NCI-H128 (cell line): Measurements from ENCODE around the gene C14orf180.

Experiments used
- DNase-seq: peaks from one replicate; lab custom pipeline; 2025; ENCODE audit not compliant: unreplicated experiment; lab: John Stamatoyannopoulos, UW

The C14orf180 gene

GRCh38 chr14:104592292-104592672 is 12.7 kb downstream of the C14orf180 start:
- no peak for DNase-seq

- no peak for DNase-seq
These were observed 13.2 kb downstream of the C14orf180 start for GRCh38 chr14:104592785-104593184.

DNA sequence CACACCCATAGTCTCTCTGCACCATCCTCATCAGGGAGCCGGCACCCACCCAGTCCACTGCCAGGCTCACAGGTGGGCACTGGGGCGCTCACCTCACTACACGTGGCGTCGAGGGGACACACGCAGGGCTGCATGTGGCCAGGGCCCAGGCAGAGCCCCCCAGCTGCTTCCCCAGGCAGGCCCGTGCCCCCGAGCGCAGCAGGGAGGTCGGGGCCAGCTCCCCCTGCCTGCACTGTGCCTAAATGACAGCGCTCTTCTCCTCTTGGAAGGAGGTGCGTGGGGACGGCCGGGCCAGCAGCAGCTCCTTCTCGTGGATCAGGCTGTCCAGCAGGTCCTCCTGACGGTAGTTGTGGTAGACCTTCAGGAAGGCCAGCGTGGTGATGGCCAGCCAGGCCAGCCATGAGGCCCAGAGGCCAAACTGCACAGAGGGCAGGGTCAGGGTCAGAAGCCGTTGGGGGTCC is 13.7 kb downstream of the C14orf180 start:
- DNase-seq = no peak

- DNase-seq = no peak
These were observed 14.2 kb downstream of the C14orf180 start for GRCh38 chr14:104593710-104594136.

DNA sequence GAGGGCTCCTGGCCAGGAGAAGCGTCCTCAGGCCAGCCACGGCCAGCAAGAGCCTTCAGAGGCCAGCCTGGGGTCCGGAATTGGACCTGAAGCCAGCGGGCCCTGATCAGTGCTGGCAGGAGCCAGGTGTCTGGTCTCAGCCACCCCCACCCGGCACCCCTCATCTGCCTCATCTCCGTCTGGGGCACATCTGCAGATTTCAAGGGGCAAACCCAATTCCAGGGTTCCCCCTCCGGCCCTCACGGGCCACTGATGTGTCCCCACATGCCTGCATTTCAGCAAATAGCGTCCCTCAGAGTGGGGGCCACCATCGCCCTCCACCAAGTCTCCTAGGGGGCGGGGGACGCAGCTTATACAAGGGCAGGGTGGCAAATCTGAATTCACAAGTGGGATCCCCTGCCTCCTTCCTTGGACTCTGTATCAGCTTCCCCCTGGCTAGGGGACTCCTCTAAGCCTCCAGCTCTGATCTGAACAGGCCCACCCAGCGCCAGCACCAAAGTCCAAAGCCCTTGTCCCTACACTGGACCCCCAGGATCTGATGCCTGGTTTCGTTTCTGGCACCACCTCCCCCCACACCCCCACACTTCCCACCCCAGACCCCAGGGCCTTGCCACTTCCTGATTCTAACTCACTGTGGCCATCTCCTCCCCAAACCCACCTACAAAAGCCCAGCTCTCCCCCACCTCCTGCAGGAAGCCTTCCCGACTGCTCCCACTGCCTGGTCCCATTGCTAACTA is 14.9 kb downstream of the C14orf180 start:
- DNase-seq = no peak

- DNase-seq = no peak
These were observed 15.6 kb downstream of the C14orf180 start for GRCh38 chr14:104595116-104595675.

DNA sequence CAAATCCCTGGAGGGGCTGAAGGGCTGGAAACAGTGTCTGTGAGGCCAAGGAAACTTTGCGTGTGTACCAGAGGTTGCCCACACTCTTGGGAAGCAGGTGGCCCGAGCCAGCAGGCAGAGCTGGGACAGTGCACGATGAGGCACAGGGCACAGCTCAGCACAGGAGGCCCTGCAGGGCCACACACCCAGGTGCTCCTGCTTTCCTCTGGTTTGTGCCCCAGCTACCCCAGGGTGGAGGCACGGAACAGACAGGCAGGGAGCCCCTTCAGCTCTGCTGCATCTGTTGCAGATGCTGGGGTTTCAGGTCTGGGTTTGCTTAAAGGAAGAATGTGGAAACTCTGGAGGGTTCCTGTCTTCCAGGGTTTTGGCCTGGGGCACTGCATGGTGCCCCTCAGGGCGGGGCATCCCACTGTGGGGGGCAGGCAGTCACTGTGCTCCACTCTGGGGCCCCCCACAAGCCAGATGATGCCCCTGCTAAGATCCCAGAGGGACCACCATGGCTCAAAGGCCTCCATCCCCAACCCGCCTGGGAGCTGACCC is 16.4 kb downstream of the C14orf180 start:
- DNase-seq = no peak

DNA sequence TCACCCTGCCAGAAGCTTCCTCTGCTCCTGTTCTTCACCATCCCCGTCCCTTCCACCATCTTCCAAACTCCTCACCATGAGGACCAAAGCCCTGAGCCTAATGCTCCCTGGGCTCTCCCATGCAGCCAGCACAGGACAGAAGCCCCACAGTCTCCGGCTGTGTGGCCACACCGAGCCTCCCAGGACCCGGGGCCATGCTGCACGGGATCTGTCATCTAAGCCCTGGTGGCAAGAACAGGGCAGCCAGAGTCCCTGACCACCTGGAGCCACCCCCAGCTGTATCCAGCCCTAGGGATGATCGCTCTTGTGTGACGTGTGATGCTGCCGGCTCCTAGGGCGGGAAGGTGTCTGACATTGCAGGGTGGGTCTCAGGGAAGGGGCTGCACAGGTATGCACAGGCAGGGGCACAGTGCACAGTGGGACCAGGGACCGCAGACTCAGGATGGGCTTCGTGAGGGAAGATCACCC is 16.9 kb downstream of the C14orf180 start:
- no peak for DNase-seq

DNA sequence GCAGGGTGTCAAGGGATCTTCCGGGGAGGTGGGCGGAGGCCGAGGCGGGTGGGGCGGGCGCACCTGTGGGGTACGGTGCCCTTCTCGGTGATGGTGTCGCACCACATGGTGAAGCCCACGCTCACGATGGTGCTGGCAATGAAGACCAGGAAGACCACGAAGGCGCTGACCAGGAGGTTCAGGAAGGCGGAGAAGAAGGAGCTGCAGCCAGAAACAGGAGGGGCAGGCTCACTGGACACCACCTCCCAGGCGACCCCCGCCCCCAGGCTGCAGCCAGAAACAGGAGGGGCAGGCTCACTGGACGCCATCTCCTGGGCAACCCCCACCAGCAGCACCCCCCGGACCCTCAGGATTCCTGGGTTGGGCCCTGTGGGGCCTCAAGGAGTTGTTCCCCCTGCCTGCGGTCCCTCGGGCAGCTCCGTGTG is 17.4 kb downstream of the C14orf180 start:
- no peak for DNase-seq

DNA sequence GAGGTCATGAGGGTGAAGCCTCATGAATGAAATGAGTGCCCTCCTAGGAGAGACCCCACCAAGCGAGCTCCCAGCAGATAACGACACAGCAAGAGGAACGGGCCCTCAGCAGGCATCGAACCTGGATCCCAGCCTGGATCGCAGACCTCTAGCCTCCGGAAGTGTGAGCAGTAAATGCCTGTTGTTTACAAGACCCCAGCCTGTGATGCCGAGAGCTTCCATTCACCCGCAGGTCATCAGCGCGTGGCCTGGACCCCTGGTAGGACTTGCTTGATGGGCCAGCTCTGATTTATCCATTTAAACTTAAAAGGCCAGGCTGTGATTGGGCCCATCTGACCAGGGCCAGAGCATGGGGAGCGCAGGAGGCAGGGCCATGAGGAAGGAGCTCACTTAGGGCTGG is 18.0 kb downstream of the C14orf180 start:
- DNase-seq = no peak

- DNase-seq = no peak
These were observed 18.7 kb downstream of the C14orf180 start for GRCh38 chr14:104598039-104598909.

DNA sequence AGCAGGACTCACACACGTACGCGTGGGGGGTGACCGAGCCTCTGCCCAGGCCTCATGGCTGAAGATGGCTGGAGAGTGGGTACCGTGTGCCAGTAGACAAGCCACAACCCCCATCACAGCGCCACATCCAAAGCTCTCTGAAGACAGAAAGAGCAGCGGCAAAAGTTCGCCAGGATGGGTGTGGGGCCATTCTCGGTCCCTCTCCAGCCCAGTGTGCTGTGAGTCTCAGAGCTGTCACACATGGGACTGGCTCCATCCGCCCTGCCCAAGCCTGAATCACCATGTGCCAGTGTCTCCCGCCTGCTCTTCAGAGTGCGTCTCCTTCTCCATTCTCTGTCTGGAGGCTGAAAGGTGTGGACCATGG is 19.3 kb downstream of the C14orf180 start:
- DNase-seq = no peak

DNA sequence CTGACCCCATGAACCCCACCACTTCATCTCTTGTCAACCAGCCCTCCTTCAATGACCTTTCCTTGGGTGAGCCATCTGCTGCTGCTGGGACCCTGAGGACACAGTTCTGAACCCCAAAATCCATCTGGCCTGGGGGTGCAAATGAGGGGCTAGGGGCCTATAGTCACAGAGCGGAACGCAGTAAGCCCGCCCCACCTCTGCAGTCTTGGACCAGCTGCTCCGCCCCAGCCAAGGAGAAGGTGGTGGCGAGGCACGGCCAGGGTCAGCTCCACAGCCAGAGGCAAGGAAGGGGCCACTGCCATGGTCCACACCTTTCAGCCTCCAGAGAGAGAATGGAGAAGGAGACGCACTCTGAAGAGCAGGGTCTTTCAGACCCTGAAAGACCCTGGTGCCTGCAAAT is 19.9 kb downstream of the C14orf180 start:
- DNase-seq = no peak

DNA sequence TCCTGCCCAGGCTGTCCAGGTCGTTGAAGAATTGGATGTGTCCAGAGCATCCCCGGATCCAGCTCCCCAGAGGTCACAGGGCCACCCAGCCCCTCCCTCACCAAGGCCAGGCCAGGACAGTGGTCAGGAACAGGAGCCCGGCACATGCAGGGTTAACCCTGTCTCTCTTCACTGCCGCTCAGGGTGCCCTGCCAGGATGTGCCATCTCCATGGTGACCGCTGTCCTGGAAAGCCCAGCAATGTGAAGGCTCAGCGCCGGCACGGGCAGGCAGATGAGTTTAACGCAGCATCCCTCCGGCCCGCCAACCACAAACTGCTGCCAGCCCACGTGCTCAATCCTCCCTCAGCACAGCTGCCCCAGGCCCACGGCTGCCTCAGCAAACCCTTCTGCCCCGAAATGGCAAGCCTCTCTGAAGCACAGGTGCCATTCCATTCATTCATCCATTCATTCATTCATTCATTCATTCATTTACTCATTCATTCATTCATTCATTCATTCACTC is 20.6 kb downstream of the C14orf180 start:
- no peak for DNase-seq

DNA sequence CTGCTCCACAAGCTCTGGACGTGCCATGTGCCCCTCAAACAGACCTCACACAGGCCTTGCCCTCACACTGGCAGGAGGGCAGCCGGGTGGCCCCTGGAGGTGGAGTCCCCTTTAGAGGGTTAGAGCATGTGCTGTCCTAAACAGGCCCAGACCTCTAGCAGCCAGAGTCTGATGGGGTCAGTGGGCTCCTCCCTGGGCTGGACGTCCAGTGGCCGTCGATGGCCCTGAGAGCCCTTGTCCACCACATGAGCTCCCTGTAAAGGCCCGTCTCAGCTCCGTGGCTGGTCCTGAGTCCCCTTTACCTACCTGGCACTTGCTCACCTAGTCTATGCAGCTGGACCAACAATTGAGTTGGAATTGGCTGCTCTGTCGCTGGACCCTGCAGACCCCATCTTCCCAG is 21.2 kb downstream of the C14orf180 start:
- DNase-seq = no peak

DNA sequence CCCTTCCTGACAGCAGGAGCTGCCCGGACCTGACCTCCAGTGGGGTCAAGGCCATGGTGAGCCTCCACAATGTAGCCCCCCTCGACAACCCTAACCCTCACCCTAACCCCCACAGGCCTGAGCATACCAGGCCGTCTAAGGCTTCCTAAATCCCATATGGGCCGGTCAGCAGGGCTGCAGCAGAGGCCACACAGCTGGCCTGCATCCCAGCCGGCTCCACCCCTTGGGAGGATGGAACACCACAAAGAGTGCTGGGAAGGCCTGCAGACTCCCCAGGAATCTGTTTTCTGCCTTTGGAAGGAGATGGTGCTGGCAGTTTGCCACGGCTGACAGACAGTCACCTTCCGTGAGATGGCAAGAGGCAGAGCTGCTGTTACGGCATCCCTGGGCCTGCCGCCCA is 22.2 kb downstream of the C14orf180 start:
- no peak for DNase-seq

DNA sequence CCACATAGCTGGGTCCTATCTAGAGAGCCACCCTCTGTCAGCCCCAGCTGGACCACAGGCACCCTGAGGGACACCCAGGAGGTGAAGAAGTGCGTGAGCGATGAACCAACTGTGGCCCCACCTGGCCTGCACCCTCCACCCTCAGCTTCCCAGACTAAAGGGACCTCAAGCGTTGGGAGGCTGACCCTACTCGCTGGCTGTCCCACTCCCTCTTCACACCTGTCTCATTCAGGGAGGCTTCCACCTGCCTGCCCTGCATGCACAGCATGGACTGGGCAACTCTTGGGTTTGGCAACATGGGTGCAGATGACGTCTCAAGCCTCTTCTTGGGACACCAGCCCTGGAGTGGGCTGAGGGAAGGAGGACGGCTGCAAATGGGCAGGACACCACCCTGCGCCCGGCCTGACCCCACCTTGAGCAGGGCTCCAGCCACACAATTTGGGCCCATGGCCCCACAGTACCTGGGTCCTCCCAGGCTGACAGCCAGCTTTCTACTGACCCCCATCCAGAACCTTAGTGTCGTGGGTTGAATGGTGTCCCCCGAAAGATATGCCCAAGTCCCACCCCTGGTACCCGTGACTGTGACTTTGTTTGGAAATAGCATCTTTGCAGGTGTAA is 22.9 kb downstream of the C14orf180 start:
- DNase-seq = no peak

DNA sequence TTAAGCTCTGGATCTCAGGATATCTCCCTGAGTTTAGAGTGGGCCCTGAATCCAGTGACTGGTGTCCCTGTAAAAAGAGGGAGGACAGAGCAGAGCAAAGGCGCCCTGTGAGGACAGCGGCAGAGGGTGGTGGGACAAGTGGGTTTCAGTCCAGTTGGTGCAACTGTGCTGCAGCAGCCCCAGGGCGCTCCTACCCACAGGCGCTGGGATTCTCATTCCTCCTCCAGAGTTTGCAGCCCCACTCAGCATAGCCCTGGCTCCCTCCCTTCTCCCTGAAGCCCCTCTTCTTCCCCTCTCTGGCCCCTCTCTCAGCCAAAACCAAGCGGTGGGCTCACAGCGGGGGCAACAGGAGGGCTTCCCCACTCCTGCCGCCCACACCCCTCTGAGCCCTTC is 23.4 kb downstream of the C14orf180 start:
- DNase-seq = no peak

DNA sequence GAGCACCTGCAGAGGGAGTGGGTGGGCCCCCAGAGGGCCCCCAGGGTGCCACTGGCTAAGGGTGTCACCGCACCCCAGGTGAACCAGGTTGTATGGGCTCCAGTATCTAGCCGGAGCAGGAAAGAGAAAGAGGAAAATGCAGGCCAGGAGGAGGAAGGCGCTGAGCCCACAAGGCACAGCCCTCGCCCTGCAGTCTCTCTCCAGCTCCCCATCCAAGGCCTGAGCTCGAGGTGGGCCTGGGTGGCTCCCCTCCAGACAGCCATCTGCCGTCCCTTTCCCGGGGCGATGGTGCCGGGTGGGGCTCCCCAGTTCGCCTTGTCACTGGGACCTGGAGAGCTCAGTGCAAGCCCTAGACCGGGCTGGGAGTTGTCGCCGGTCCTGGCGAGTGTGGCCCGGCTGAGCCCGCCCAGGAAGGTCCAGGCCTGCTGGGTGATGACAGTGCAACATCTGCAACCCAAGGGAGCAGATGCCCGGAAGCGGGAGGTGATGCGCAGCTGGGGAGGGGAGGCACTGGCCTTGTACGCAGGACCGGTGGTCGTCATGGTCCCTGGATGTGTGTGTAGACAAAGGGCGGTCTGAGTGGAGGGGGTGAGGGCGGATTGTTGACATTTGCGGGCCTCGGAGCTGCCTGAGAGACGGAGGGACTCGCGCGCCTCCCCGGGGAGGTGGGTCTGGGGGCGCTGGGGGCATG is 24.3 kb downstream of the C14orf180 start:
- DNase-seq = no peak
